GM12892 (cell line): ENCODE results near the gene PAM16.

Source experiments
- DNase-seq: peaks from one replicate; pipeline ENCODE4 v3.0.0; 2011; ENCODE audit not compliant: insufficient read length
- FAIRE-seq: peaks from 2 replicates; lab custom pipeline; 2011; peaks lifted over from hg19 to GRCh38; lab: Jason Lieb, UNC
- POLR2A ChIP-seq: IDR thresholded peaks from 2 replicates; pipeline ENCODE4 v1.6.1; 2011; ENCODE audit warnings: low read depth, low read length, control low read depth
- POLR2AphosphoS5 ChIP-seq: IDR thresholded peaks from 2 replicates; pipeline ENCODE4 v1.6.1; 2011; ENCODE audit warnings: low read depth, low read length, control low read depth
- TAF1 ChIP-seq: IDR thresholded peaks from 2 replicates; pipeline ENCODE4 v1.6.1; 2011; ENCODE audit warnings: low read depth, mild to moderate bottlenecking, control low read depth, low read length, borderline replicate concordance

The PAM16 gene

GRCh38 chr16:4303973-4304372 is 47.1 kb downstream of the PAM16 start:
- no peak for DNase-seq
- TF ChIP-seq POLR2AphosphoS5 = no peak
- TF ChIP-seq POLR2A = no peak
- no peak for TF ChIP-seq TAF1
- FAIRE-seq = no peak

GRCh38 chr16:4301968-4302367 is 49.2 kb downstream of the PAM16 start:
- DNase-seq = no peak
- TF ChIP-seq POLR2A (no peak), POLR2AphosphoS5 (no peak), TAF1 (no peak)
- FAIRE-seq = no peak

DNA sequence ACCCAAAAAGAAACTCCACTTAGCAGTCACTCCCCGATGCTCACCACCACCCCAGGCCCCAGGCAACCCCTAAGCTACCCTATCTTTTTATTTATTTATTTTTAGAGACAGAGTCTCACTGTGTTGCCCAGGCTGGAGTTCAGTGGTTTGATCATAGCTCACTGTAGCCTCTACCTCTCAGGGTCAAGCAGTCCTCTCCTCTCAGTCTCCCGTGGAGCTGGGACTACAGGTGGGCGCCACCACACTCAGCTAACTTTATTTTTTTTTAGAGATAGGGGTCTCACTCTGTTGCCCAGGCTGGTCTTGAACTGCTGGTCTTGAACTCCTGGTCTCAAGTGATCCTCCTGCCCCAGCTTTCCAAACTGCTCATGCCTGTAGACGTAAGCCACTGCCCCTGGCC is 49.9 kb downstream of the PAM16 start:
- TF ChIP-seq POLR2AphosphoS5 (no peak), POLR2A (no peak), TAF1 (no peak)
- DNase-seq = no peak
- FAIRE-seq = no peak

DNA sequence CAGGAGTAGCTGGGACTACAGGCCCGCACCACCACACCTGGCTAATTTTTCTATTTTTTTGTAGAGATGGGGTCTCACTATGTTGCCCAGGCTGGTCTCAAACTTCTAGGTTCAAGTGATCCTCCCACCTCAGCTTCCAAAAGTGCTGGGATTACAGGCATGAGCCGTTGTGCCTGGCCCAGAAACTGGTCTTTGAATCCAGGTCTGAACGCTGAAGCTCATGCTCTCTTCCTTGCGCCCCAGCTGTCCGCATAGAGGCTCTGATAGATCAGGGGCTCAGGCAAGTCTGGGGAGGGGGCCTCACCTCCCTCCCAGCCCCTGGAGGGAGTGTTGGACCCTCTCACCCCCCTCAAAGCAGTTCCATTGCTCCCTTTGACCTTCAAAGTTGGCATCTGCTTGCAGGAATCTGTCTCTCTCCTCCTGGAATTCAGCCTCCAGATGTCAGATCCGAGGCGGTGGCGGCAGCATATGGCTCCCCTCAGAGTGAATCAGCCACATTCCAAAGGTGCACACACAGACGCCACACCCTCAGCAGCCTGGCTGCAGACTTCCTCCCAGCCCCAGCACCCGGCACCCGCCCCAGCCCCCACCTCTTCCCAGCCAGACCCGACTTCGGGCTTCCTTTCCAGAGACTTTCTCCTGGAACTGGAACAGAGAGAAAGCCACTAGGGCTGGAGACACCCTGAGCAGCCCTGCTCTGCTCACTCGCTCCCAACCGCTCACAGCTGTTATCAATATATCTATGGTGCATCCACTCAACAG is 52.2 kb downstream of the PAM16 start:
- DNase-seq (no peak), FAIRE-seq (no peak)
- no peak for TF ChIP-seq POLR2A
- no peak for TF ChIP-seq TAF1
- no peak for TF ChIP-seq POLR2AphosphoS5

GRCh38 chr16:4297480-4297879 is 53.6 kb downstream of the PAM16 start:
- TF ChIP-seq POLR2A (no peak), POLR2AphosphoS5 (no peak), TAF1 (no peak)

DNA sequence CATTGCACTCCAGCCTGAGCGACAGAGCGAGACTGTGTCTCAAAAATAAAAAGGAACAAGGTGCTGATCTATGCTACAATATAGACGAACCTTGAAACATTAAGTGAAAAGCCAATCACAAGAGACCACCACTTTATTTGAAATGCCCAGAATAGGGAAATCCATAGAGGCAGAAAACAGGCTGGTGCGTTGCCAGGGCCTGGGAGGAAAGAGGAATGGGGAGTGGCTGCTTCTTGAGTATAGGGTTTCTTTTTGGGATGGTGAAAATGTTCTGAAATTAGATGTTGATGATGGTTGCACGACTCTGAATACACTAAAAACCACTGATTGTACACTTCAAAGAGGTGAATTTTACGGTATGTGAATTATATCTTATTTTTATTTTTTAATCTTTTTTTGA is 55.5 kb downstream of the PAM16 start:
- TF ChIP-seq POLR2AphosphoS5 (no peak), POLR2A (no peak), TAF1 (no peak)
- FAIRE-seq = no peak
- DNase-seq = no peak

More at GRCh38 chr16:4297480-4297879, 53.6 kb downstream of the PAM16 start:
- no peak for DNase-seq
- no peak for FAIRE-seq

GRCh38 chr16:4293822-4294457 is 57.2 kb downstream of the PAM16 start:
- FAIRE-seq = no peak
- DNase-seq = no peak

DNA sequence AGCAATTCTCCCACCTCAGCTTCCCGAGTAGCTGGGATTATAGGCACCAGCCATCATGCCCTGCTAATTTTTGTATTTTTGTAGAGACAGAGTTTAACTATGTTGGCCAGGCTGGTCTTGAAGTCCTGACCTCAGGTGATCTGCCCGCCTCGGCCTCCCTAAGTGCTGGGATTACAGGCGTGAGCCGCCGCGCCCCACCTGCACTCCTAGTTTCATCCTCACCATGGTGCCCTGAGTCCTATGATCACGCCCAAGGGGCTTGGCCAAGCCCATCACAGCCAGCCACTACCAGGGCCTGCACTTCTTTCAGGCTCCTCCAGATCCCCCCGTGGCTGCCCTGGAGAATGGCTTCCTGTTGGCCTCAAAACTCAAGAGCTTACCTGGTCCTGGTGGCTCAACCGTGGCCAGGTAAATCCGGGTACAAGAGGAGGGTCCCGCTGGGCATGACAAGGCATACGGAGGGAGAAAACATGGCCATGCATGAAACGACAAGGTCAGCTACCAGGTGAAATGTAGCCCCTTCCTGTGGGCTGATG is 57.9 kb downstream of the PAM16 start:
- DNase-seq (no peak), FAIRE-seq (no peak)
- TF ChIP-seq POLR2AphosphoS5 (no peak), POLR2A (no peak), TAF1 (no peak)

More at GRCh38 chr16:4293822-4294457, 57.2 kb downstream of the PAM16 start:
- TF ChIP-seq POLR2A = no peak

DNA sequence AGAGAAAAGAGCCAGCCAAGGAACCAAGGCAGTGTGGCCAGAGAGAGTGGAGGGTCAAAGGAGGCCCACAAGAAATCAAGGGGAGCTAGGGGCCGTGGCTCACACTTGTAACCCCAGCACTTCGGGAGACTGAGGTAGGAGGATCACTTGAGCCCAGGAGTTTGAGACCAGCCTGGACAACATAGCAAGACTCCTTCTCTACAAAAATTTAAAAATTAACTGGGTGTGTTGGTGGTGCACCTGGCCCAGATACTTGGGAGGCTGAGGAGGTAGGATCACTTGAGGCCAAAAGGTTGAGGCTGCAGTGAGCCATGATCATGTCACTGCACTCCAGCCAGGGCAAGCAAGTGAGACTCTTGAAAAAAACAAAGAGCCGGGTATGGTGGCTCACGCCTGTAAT is 59.4 kb downstream of the PAM16 start:
- no peak for TF ChIP-seq POLR2A
- no peak for TF ChIP-seq TAF1
- no peak for TF ChIP-seq POLR2AphosphoS5
- no peak for DNase-seq
- FAIRE-seq = no peak
